Measurements from ENCODE around the gene GATB.

DNA sequence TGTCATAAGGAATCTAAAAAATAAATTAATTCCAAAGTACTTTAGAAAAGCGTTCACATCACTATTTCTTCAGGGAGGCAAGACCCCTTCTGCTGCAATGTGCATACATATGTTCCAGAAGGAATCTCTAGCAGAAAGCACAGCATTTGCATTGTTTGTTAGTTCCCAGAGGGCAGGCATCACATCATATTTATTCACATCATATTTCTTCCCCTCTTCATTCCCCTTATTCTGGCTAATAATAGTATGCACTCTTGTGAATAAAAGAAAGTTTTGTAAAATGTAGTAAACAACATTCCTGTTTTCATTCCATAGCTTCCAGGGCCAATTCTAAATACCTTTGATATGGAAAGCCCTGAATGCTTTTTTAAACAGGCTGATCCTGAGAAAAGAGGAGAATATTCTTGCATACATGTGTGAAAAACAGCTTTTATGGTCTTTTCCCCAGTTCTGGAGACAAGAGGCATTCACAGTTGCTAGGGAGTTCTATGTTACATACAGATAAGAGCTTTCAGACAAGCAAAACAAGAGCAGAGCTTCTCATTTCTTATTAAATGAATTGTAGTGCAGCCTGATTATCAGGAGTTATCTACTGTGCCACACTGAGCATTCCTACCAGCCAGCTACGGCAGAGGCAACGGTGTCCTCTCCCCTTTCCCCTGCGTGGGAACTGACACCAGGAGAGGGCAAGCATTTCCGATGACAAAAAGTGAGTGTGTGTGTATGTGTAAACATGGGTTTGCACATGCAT lies 15.2 kb downstream of the GATB start:
- TF ChIP-seq, protein P1, sequence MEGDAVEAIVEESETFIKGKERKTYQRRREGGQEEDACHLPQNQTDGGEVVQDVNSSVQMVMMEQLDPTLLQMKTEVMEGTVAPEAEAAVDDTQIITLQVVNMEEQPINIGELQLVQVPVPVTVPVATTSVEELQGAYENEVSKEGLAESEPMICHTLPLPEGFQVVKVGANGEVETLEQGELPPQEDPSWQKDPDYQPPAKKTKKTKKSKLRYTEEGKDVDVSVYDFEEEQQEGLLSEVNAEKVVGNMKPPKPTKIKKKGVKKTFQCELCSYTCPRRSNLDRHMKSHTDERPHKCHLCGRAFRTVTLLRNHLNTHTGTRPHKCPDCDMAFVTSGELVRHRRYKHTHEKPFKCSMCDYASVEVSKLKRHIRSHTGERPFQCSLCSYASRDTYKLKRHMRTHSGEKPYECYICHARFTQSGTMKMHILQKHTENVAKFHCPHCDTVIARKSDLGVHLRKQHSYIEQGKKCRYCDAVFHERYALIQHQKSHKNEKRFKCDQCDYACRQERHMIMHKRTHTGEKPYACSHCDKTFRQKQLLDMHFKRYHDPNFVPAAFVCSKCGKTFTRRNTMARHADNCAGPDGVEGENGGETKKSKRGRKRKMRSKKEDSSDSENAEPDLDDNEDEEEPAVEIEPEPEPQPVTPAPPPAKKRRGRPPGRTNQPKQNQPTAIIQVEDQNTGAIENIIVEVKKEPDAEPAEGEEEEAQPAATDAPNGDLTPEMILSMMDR (conservative IDR thresholded peaks at IDR 0.05 in 1 of 2, IDR thresholded peaks at IDR 0.05 in 1 of 2; ENCODE audit: extremely low read depth in 1 of 2, insufficient read depth in 1 of 2, low read depth in 1 of 2, low read length in 2 of 2): no peak
- no peak for TF ChIP-seq EZH2 (IDR thresholded peaks at IDR 0.05; ENCODE audit: borderline replicate concordance, low read length)
